ENCODE data around the gene EVA1C.
"Not testable (repeated sequence)": the region's sequence is repeated elsewhere in the genome, so short reads cannot be mapped to it uniquely, and the experiment has no call there.

EVA1C gene

GRCh38 chr21:32390537-32391224 lies 21.8 kb upstream of the EVA1C start:
- DNase-seq = not testable (repeated sequence)

- DNase-seq = no peak
Observed at GRCh38 chr21:32391755-32392154, 20.8 kb upstream of the EVA1C start.

- DNase-seq = no peak
Observed at GRCh38 chr21:32392299-32392879, 20.1 kb upstream of the EVA1C start.

GRCh38 chr21:32392880-32393676 lies 19.4 kb upstream of the EVA1C start, which contains the start of gene URB1:
Gene URB1, minus strand, starts transcription at chr21:32393012. Its CDS starts 102 bp downstream, at chr21:32392910.
- DNase-seq = peak; percentile 52

GRCh38 chr21:32393677-32394001 lies 18.9 kb upstream of the EVA1C start:
- no peak for DNase-seq

- DNase-seq = peak; percentile 58
Observed at GRCh38 chr21:32403201-32403777, 9.2 kb upstream of the EVA1C start.

GRCh38 chr21:32406405-32406804 lies 6.1 kb upstream of the EVA1C start:
- DNase-seq = no peak

- no peak for DNase-seq
Observed at GRCh38 chr21:32410291-32410690, 2.2 kb upstream of the EVA1C start.

- DNase-seq = no peak
Observed at GRCh38 chr21:32410916-32411315, 1.6 kb upstream of the EVA1C start.

- DNase-seq = no peak
Observed at GRCh38 chr21:32411350-32412161, 950 bp upstream of the EVA1C start.

- peak; percentile 29 for DNase-seq
Observed at GRCh38 chr21:32413015-32413504, 554 bp downstream of the EVA1C start.

- peak; percentile 39 for DNase-seq
Observed at GRCh38 chr21:32413697-32414578, 1.4 kb downstream of the EVA1C start.

- no peak for DNase-seq
Observed at GRCh38 chr21:32414579-32415358, 2.3 kb downstream of the EVA1C start.

- no peak for DNase-seq
Observed at GRCh38 chr21:32415451-32416398, 3.2 kb downstream of the EVA1C start.

GRCh38 chr21:32418146-32418545 lies 5.6 kb downstream of the EVA1C start:
- DNase-seq = no peak

GRCh38 chr21:32422064-32422463 lies 9.6 kb downstream of the EVA1C start:
- DNase-seq = no peak

GRCh38 chr21:32423320-32424190 lies 11.0 kb downstream of the EVA1C start:
- no peak for DNase-seq

GRCh38 chr21:32424191-32424535 lies 11.7 kb downstream of the EVA1C start:
- no peak for DNase-seq

GRCh38 chr21:32424674-32425073 lies 12.2 kb downstream of the EVA1C start:
- no peak for DNase-seq

Measured in NCI-H526 treated with DMSO at 0.1 percent for 48 hours (cell line).